Endothelial cell of umbilical vein (primary cell): ENCODE measurements around the gene MTG1. TPM values are rescaled to one million over a fixed set of nuclear protein-coding genes. Genes with fewer than 3 reads are reported as not detected.

Experiments
- BruUV-seq: library from RNA; stranded (reverse); fragments of 400-500 nt; replicated peaks from 2 replicates; lab custom pipeline; 2021; lab: Mats Ljungman, UMichigan
- CTCF ChIA-PET: fragments of 300-600, 350-600 bp; sonication (Branson Sonifier 250); formaldehyde crosslinking; loops from one replicate; lab custom pipeline; 2021; ENCODE audit warnings: antibody characterized with exemption, inconsistent platforms; lab: Charles Lee
- POLR2A ChIA-PET: fragments of 300-600, 350-600 bp; sonication (Branson Sonifier 250); formaldehyde crosslinking; loops from one replicate; lab custom pipeline; 2021; ENCODE audit warnings: antibody characterized with exemption, inconsistent platforms; lab: Charles Lee
- DNase-seq: peaks from one replicate; pipeline ENCODE4 v3.0.0-alpha.2; 2011; ENCODE audit warnings: low read depth, low spot score
- FAIRE-seq: peaks from 2 replicates; lab custom pipeline; 2011; peaks lifted over from hg19 to GRCh38; lab: Jason Lieb, UNC
- H2AFZ ChIP-seq: 2 replicates; pipeline ENCODE4 v1.6.0; 2012; ENCODE audit warnings: low read depth, low read length, control low read depth, inconsistent platforms
- H3K27ac ChIP-seq: 2 replicates; pipeline ENCODE4 v1.5.1; 2011; ENCODE audit warnings: low read depth, mild to moderate bottlenecking, control low read depth, low read length, moderate library complexity; ENCODE audit not compliant: insufficient read depth
- H3K27me3 ChIP-seq, 2 experiments: 2 replicates each; pipeline versions ENCODE4 v1.6.0 to v1.6.1; 2011; ENCODE audit warnings: low read length in 2 of 2, mixed read lengths in 1 of 2; ENCODE audit not compliant: control insufficient read depth in 2 of 2, insufficient read depth in 2 of 2
- H3K36me3 ChIP-seq, 2 experiments: 2 replicates in 1 of 2; 3 replicates in 1 of 2; pipeline ENCODE4 v1.5.1; 2011; ENCODE audit warnings: low read length in 2 of 2, mild to moderate bottlenecking in 1 of 2, moderate library complexity in 1 of 2; ENCODE audit not compliant: control insufficient read depth in 2 of 2, insufficient read depth in 2 of 2; ENCODE audit errors: extremely low read depth in 1 of 2
- H3K4me1 ChIP-seq: 3 replicates; pipeline ENCODE4 v1.5.1; 2011; ENCODE audit warnings: mild to moderate bottlenecking, low read length; ENCODE audit not compliant: control insufficient read depth, insufficient read depth; ENCODE audit errors: extremely low read depth
- H3K4me2 ChIP-seq: 2 replicates; pipeline ENCODE4 v1.6.1; 2011; ENCODE audit warnings: low read length, control low read depth, mixed read lengths; ENCODE audit not compliant: insufficient read depth
- H3K4me3 ChIP-seq, 3 experiments: fragments of 200-600 bp in 1 of 3; sonication (generic), shearing (Covaris generic) in 1 of 3; replicated peaks in 1 of 3; 2 replicates each; pipeline ENCODE4 v1.5.1; 2011 to 2016; ENCODE audit warnings: control low read depth in 3 of 3, low read length in 3 of 3, mild to moderate bottlenecking in 2 of 3, inconsistent platforms in 1 of 3, low read depth in 1 of 3, moderate library complexity in 1 of 3; ENCODE audit not compliant: insufficient read depth in 1 of 3
- H3K79me2 ChIP-seq: 2 replicates; pipeline ENCODE4 v1.6.0; 2012; ENCODE audit warnings: low read length, inconsistent platforms; ENCODE audit not compliant: control insufficient read depth, insufficient read depth
- H3K9ac ChIP-seq: replicated peaks from 2 replicates; pipeline ENCODE3; 2011; ENCODE audit warnings: low read length, control low read depth; ENCODE audit not compliant: insufficient read depth; ENCODE audit errors: extremely low read depth
- H3K9me1 ChIP-seq: replicated peaks from 3 replicates; pipeline ENCODE4 v1.6.0; 2011; ENCODE audit warnings: mild to moderate bottlenecking, low read length; ENCODE audit not compliant: control insufficient read depth, insufficient read depth; ENCODE audit errors: extremely low read depth
- H3K9me3 ChIP-seq: replicated peaks from 2 replicates; pipeline ENCODE4 v1.5.1; 2012; ENCODE audit warnings: low read length, inconsistent platforms; ENCODE audit not compliant: control insufficient read depth, insufficient read depth
- H4K20me1 ChIP-seq: replicated peaks from 2 replicates; pipeline ENCODE3; 2011; ENCODE audit warnings: mild to moderate bottlenecking, low read length; ENCODE audit not compliant: control insufficient read depth, insufficient read depth; ENCODE audit errors: extremely low read depth
- EZH2 ChIP-seq: IDR thresholded peaks from 2 replicates; pipeline ENCODE4 v1.6.1; 2012; ENCODE audit warnings: borderline replicate concordance, low read depth, mild to moderate bottlenecking, moderate library complexity, low read length, inconsistent platforms; ENCODE audit not compliant: severe bottlenecking
- JUN ChIP-seq: IDR thresholded peaks from 2 replicates; pipeline ENCODE4 v1.6.1; 2011; ENCODE audit warnings: borderline replicate concordance, low read depth; ENCODE audit not compliant: insufficient read length, insufficient read depth
- MYC ChIP-seq: IDR thresholded peaks from one replicate; pipeline ENCODE4 v1.6.1; 2011; ENCODE audit warnings: mild to moderate bottlenecking, low read depth, low read length
- dilution Hi-C: fragments of 300-500 bp; cut with MboI; formaldehyde crosslinking; loops from one replicate; pipeline ENCODE4 v1.15.0; 2019; ENCODE audit warnings: low sequenced_read_pairs; ENCODE audit not compliant: extremely low pct_ligation_motif_present
- intact Hi-C: fragments of 100-400 bp; cut with micrococcal nuclease; formaldehyde crosslinking; loops from one replicate; pipeline ENCODE4 v1.10.0; 2022
- polyA plus RNA-seq, 4 experiments: library from polyadenylated mRNA; depleted of rRNA in 3 of 4; stranded (reverse) in 3 of 4; unstranded in 1 of 4; fragments of >200 nt; gene quantifications; 2 replicates each; pipeline versions ENCODE4 v1.2.1 to v1.2.3, GENCODE V29; 2011 to 2012; ENCODE audit warnings: missing spikeins in 1 of 4
- total RNA-seq: library from RNA; stranded (reverse); gene quantifications from 2 replicates; pipeline ENCODE4 v1.2.3, GENCODE V29; 2021

MTG1 gene
- total and polyA plus RNA-seq, 2 donors (not counting 3 experiments of a cell fraction or from before 2014, with no cell fraction given), result 66.5 to 91.6 TPM

GRCh38 chr10:133465191-133465949, 71.4 kb downstream of the MTG1 start:
- DNase-seq (no peak), FAIRE-seq (no peak)
- Histone ChIP-seq H3K4me3 (no peak overlapping the region), H2AFZ (no peak overlapping the region), H3K36me3 (no peaks in the 10 kb centered on the region), H3K9me1 (no peaks in the 10 kb centered on the region), H3K79me2 (no peaks in the 10 kb centered on the region), H3K4me2 (no peak overlapping the region), H3K9ac (no peak overlapping the region), H3K9me3 (no peaks in the 10 kb centered on the region), H4K20me1 (no peaks in the 10 kb centered on the region), H3K27ac (no peak overlapping the region), H3K4me1 (no peaks in the 10 kb centered on the region), H3K27me3 (no peaks in the 10 kb centered on the region)
- TF ChIP-seq EZH2, result no peak
- CTCF ChIA-PET, result no interaction called here
- no TSS peak for BruUV-seq
- POLR2A ChIA-PET, result no interaction called here
- intact Hi-C loops, result no loop called here
- dilution Hi-C loops, result no loop called here

GRCh38 chr10:133465950-133466474, 72.1 kb downstream of the MTG1 start:
- H3K36me3 ChIP-seq, result no peaks in the 10 kb centered on the region
- TF ChIP-seq JUN (no peak), MYC (no peak)
- no peak overlapping the region for H2AFZ ChIP-seq
- no peaks in the 10 kb centered on the region for H3K27me3 ChIP-seq
- H3K27ac ChIP-seq, result no peak overlapping the region
- CTCF ChIA-PET, result no interaction called here
- FAIRE-seq (no peak), DNase-seq (no peak)
- no peaks in the 10 kb centered on the region for H3K9me3 ChIP-seq
- no peak overlapping the region for H3K4me2 ChIP-seq
- no peaks in the 10 kb centered on the region for H4K20me1 ChIP-seq
- BruUV-seq, result no TSS peak
- dilution Hi-C loops, result no loop called here
- H3K4me3 ChIP-seq, result no peak overlapping the region
- no peaks in the 10 kb centered on the region for H3K9me1 ChIP-seq
- no peaks in the 10 kb centered on the region for H3K4me1 ChIP-seq
- intact Hi-C loops, result no loop called here
- POLR2A ChIA-PET, result no interaction called here
- no peak overlapping the region for H3K9ac ChIP-seq
- H3K79me2 ChIP-seq, result no peaks in the 10 kb centered on the region
